NCI-H345 treated with DMSO at 0.1 percent for 48 hours (cell line): ENCODE measurements around the gene TNFRSF9.
"Not testable (repeated sequence)": the region's sequence is repeated elsewhere in the genome, so short reads cannot be mapped to it uniquely, and the experiment has no call there.

ENCODE experiments used
- DNase-seq: peaks from one replicate; lab custom pipeline; 2025; ENCODE audit not compliant: unreplicated experiment; lab: John Stamatoyannopoulos, UW

The TNFRSF9 gene

GRCh38 chr1:7921796-7922195, 18.8 kb downstream of the TNFRSF9 start:
- DNase-seq = no peak

GRCh38 chr1:7919880-7920279, 20.8 kb downstream of the TNFRSF9 start:
- no peak for DNase-seq

DNA sequence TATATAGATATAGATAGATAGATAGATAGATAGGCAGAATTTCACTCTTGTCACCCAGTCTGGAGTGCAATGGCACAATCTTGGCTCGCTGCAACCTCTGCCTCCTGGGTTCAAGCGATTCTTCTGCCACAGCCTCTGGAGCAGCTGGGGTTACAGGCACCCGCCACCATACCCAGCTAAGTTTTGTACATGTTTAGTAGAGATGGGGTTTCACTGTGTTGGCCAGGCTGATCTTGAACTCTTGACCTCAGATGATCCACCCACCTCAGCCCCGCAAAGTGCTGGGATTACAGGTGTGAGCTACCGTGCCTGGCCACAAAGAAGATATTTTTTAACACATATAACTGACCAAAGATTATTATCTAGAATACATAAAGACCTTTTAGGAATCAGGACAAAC, 22.7 kb downstream of the TNFRSF9 start:
- DNase-seq = not testable (repeated sequence)

GRCh38 chr1:7916501-7916830, 24.2 kb downstream of the TNFRSF9 start:
- no peak for DNase-seq

DNA sequence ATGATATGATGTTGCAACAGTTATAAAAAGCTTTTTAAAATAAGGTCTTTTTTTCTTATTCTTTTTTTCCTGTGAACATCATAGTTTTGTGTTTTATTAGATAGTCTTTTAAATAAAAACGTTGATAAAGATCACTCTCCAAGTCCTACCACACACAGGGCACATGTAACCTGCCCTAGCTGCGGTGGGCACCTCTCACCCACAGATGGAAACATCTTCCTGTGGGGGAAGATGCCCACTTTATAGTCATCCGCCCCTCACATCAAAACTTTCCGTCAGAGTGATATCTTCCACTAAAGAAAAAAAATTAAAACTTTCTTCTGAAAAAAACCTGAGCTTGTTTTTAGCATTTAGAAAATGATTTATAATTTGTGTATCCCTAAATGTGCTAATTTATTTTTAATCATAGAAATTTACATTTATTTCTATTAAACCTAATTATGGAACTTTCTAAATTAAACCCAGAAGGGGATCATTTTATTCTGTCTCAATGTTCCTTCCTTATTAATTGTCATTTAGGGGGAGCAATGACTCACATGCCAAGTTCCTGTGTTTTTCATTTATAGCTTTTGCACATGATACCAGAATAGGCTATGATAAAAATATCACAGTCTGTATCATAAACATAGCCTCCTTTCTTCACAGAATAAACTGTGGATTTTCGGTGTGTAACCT, 24.7 kb downstream of the TNFRSF9 start:
- DNase-seq = no peak

- DNase-seq = no peak
Measured at GRCh38 chr1:7912743-7913557, 27.7 kb downstream of the TNFRSF9 start.

DNA sequence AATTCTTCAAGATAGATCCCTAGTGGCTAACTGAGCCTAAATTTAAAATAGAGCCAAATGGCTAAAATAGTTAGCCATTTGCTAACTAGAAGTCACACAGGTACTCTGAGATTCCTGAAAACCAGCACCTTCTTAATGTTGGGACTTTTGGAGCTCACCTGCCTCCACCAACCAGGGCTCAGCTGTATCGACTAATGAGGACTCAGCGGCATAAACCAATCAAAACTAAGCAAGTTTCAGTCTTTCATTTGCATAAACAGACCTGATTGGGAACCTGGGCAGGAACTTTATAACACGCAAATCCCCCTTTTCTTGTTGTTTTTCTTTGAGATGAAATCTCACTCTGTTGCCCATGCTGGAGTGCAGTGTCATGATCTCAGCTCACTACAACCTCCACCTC, 28.5 kb downstream of the TNFRSF9 start:
- no peak for DNase-seq

GRCh38 chr1:7905262-7905661, 35.4 kb downstream of the TNFRSF9 start:
- DNase-seq = no peak

GRCh38 chr1:7902478-7903085, 38.1 kb downstream of the TNFRSF9 start:
- DNase-seq = peak; percentile 54

GRCh38 chr1:7899741-7900140, 40.9 kb downstream of the TNFRSF9 start:
- DNase-seq = no peak

DNA sequence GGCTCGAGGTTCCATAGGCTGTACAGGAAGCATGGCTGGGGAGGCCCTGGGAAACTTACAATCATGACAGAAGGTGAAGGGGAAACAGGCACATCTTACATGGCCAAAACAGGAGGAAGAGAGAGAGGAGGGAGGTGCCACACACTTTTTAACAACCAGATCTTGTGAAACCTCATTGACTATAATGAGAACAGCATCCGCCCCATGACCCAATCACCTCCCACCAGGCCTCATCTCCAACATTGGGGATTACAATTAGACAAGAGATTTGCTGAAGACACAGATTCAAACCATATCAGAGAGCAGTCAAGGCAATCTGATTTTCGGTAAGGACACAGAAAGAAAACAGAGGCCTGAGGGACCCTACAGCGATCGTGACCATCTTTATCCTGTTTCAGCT, 41.7 kb downstream of the TNFRSF9 start:
- DNase-seq = no peak

- DNase-seq = no peak
Measured at GRCh38 chr1:7896994-7897393, 43.6 kb downstream of the TNFRSF9 start.

DNA sequence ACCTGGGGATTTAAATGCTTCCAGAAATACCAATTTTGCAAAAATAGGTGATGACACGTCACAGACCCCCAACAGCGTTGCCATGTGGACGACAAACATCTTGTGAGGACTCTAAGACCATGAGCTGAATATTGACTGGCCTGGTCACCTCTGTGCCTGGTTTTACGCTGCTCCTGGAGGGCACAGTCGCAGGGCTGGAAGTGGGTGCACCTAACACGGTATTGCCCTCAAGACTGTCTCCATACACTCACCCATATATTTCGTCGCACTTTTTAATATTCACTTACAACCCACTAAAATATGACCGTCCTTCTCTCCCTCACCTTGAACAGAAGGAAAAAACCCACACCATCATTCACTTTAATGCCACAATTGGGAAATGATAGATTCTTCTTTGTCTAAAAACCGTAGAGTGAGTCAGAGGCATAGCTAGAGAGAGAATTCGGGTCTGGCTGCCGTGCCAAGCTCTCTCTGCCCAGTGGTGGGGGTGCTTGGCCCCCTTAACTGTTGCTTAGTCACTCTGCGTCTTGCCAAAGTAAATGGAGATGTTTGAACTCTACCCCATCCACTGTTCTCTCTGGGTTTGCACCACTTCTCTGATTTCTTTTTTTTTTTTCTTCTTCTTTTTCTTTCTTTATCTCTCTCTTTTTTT, 47.0 kb downstream of the TNFRSF9 start:
- DNase-seq = no peak

GRCh38 chr1:7891804-7892203, 48.8 kb downstream of the TNFRSF9 start:
- DNase-seq = no peak

- DNase-seq = no peak
Measured at GRCh38 chr1:7890853-7891252, 49.8 kb downstream of the TNFRSF9 start.

DNA sequence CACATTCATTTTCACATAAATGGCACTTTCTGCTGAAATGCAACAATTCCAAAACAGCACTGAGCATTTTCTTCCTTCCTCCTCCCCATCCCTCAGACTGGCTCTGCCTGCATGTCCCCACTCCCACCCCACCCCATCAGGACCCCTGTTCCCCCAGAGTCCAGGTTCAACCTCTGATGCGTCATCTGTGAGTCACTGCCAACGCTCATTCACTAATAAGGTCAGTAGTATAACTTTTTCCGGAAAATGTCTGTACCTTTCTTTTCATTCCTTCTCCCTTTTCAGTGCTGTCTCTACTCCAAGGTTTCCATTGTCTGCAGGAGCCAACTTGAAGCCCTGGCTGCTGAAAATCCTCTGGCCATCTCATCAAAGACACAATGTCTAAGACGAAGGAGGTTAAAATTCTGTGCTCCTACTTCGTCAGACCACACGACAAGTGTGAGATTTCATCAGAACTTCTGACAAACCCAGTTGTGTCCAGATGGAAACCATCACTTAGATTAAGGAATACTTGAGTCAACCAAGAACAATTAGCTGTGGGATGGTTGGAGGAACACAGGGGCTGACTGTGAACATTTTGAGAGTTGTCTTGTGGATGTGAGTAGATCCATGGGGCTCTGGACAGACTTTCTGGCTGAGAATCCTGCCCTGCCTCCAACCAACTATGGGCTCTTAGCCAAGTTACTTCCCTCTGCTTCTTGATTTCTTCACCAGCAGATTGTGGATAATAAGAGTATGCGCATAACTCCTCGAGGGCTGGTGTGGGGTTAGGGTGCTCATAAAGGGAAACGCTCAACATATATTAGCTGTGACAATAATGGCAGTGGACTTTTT, 52.2 kb downstream of the TNFRSF9 start:
- no peak for DNase-seq

GRCh38 chr1:7886405-7886745, 54.3 kb downstream of the TNFRSF9 start:
- DNase-seq = no peak

DNA sequence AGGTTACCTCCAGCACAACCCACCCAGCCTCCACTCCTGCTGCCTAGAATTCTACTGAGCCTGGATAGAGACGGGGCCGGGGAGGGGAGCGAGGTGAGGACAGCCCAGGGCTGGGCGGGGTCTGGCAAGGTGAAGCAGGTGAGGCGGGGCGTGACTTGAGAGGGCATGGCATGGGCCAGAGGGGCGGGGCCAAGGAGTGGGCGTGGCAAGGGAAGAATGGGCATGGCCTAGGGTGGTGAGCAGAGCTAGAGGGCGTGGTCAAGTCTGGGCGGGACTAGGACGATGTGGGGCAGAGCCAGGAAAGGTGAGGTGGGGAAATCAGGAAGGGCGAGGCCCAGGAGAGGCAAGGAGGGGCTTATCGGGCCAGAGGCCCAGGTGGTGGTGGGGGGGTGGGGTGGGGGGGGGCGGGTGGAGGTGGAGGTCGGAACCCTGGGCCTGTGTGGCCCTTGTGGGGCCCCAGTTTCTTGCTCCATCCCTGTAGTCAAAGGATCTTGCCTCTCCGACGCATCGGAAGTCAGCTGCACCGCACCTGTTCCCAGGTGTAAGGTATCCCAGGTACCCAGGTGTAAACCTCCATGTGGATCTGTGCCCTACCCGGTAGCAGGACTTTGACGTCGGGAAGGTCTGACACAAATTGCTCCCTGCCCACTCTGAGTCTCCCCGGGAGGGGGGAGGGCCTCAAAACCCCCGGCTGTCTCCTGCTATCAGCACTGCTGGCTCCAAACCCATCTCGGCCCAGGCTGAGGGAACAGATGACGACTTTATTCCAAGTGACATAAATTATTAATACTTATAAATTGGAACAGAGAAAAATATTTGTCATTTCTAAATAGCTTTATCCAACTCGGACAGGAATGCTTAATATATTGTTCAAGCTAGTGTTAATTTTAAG, 54.9 kb downstream of the TNFRSF9 start:
- no peak for DNase-seq

- no peak for DNase-seq
Measured at GRCh38 chr1:7884757-7885156, 55.9 kb downstream of the TNFRSF9 start.

GRCh38 chr1:7879228-7879627, 61.4 kb downstream of the TNFRSF9 start:
- DNase-seq = no peak
